ENCODE measurements around the gene HYKK.

GRCh38 chr15:78570710-78571109 is 63.3 kb downstream of the HYKK start:
- TF ChIP-seq GABPA (tag; conservative IDR thresholded peaks at IDR 0.05; ENCODE audit: low read depth) (no peak), SNRNP70 (optimal IDR thresholded peaks at IDR 0.05; ENCODE audit: low read depth, low read length) (no peak), NFE2L1 (tag; IDR thresholded peaks at IDR 0.05; ENCODE audit: borderline replicate concordance, low read depth) (no peak), CBFB (CRISPR knock-in tag; IDR thresholded peaks at IDR 0.05) (no peak), AFF4 (CRISPR knock-in tag; IDR thresholded peaks at IDR 0.05) (no peak), EHMT2 (IDR thresholded peaks at IDR 0.05) (no peak), SRF (CRISPR knock-in tag; IDR thresholded peaks at IDR 0.05) (no peak), CHD2 (IDR thresholded peaks at IDR 0.05; ENCODE audit: low read depth, low read length) (no peak), POLR2AphosphoS5 (IDR thresholded peaks at IDR 0.05; ENCODE audit: control insufficient read depth, insufficient read depth, low read depth, low read length) (no peak)
- TF ChIP-seq, protein P1, sequence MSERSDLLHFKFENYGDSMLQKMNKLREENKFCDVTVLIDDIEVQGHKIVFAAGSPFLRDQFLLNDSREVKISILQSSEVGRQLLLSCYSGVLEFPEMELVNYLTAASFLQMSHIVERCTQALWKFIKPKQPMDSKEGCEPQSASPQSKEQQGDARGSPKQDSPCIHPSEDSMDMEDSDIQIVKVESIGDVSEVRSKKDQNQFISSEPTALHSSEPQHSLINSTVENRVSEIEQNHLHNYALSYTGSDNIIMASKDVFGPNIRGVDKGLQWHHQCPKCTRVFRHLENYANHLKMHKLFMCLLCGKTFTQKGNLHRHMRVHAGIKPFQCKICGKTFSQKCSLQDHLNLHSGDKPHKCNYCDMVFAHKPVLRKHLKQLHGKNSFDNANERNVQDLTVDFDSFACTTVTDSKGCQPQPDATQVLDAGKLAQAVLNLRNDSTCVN (CRISPR knock-in tag; IDR thresholded peaks at IDR 0.05), result no peak
- TF ChIP-seq, protein P2, sequence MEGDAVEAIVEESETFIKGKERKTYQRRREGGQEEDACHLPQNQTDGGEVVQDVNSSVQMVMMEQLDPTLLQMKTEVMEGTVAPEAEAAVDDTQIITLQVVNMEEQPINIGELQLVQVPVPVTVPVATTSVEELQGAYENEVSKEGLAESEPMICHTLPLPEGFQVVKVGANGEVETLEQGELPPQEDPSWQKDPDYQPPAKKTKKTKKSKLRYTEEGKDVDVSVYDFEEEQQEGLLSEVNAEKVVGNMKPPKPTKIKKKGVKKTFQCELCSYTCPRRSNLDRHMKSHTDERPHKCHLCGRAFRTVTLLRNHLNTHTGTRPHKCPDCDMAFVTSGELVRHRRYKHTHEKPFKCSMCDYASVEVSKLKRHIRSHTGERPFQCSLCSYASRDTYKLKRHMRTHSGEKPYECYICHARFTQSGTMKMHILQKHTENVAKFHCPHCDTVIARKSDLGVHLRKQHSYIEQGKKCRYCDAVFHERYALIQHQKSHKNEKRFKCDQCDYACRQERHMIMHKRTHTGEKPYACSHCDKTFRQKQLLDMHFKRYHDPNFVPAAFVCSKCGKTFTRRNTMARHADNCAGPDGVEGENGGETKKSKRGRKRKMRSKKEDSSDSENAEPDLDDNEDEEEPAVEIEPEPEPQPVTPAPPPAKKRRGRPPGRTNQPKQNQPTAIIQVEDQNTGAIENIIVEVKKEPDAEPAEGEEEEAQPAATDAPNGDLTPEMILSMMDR (IDR thresholded peaks at IDR 0.05 in 2 of 3, conservative IDR thresholded peaks at IDR 0.05 in 1 of 3; ENCODE audit: insufficient read depth in 2 of 3, low read depth in 1 of 3, low read length in 3 of 3), result peak in 1 of 3 experiments; percentile 17; a peak in 2 of 6 replicates
